Transverse colon (tissue), 4 donors: Measurements from ENCODE around the gene BHLHE41. TPM values are rescaled to one million over a fixed set of nuclear protein-coding genes. Genes with fewer than 3 reads are reported as not detected.

Experiments
- DNase-seq: peaks from one replicate; pipeline ENCODE4 v3.0.0-alpha.2; 2019
- H3K27ac ChIP-seq, 4 donors: fragments of 200-600 bp; sonication (generic); 2 replicates each; pipeline ENCODE4 v1.5.1; 2016 to 2018; ENCODE audit warnings: inconsistent platforms in 4 of 4
- H3K27me3 ChIP-seq: fragments of 200-600 bp; sonication (generic); 2 replicates; pipeline ENCODE4 v1.5.1; 2017; ENCODE audit warnings: inconsistent platforms
- H3K36me3 ChIP-seq, 4 donors: fragments of 200-600 bp; sonication (generic); 2 replicates each; pipeline ENCODE4 v1.5.1; 2017 to 2019; ENCODE audit warnings: inconsistent platforms in 4 of 4
- H3K4me1 ChIP-seq, 4 donors: fragments of 200-600 bp; sonication (generic); 2 replicates each; pipeline ENCODE4 v1.5.1; 2017 to 2020; ENCODE audit warnings: inconsistent platforms in 4 of 4
- H3K4me3 ChIP-seq, 4 donors: fragments of 200-600 bp; sonication (generic); 1 replicate in 1 of 4; 2 replicates in 3 of 4; pipeline versions ENCODE4 v1.5.1 to v1.6.1; 2017 to 2019; ENCODE audit warnings: inconsistent platforms in 4 of 4
- H3K9me3 ChIP-seq, 2 donors: fragments of 200-600 bp; sonication (generic); 2 replicates each; pipeline ENCODE4 v1.5.1; 2017 to 2019; ENCODE audit warnings: inconsistent platforms in 2 of 2
- EP300 ChIP-seq: sonication (generic); formaldehyde crosslinking; IDR thresholded peaks from one replicate; pipeline ENCODE4 v1.6.1; 2017; ENCODE audit warnings: antibody characterized with exemption, low read depth
- POLR2A ChIP-seq: fragments of 450-650 bp; IDR thresholded peaks from one replicate; pipeline ENCODE4 v1.6.1; 2016; ENCODE audit warnings: antibody characterized with exemption, mild to moderate bottlenecking, moderate library complexity
- POLR2AphosphoS5 ChIP-seq, 3 donors: sonication (generic); formaldehyde crosslinking; IDR thresholded peaks; one replicate each; pipeline ENCODE4 v1.6.1; 2016; ENCODE audit warnings: antibody characterized with exemption in 3 of 3
- WGBS, 2 donors: methylation state at CpG; one replicate each; pipeline ENCODE4 v1.1.5; 2018; ENCODE audit warnings: low coverage in 1 of 2; 5-methylcytosine and 5-hydroxymethylcytosine counted together
- in situ Hi-C, 4 donors: fragments of 200-750 bp; cut with MboI; loops; one replicate each; pipeline versions ENCODE4 v1.15.0 to v1.15.1; 2017; ENCODE audit warnings: low sequenced_read_pairs in 3 of 4, low pct_ligation_motif_present in 1 of 4, low pct_unique_long_range_greater_than_20kb in 1 of 4
- intact Hi-C: fragments of 100-400 bp; cut with DNase I; formaldehyde crosslinking; loops from one replicate; pipeline ENCODE4 v1.15.1; 2023; ENCODE audit warnings: low total_unique reads
- total RNA-seq, 4 donors: library from RNA; depleted of rRNA; stranded (reverse); fragments of >200 nt; gene quantifications; one replicate each; pipeline ENCODE4 v1.1.0, GENCODE V29; 2016
- TF ChIP-seq, protein P1 (sequence below), 5 experiments: fragments of 200-600 bp in 3 of 5; fragments of 450-650 bp in 2 of 5; sonication (generic) in 3 of 5; IDR thresholded peaks; 1 replicate in 2 of 5; 2 replicates in 3 of 5; pipeline ENCODE4 v1.5.1; 2016 to 2017; ENCODE audit warnings: antibody characterized with exemption in 5 of 5, inconsistent platforms in 3 of 5, mild to moderate bottlenecking in 2 of 5, moderate library complexity in 1 of 5

BHLHE41 gene
- total RNA-seq, 4 donors from 2014 or later = 12.2 to 22.8 (median 18.1) TPM; not detected in 1

DNA sequence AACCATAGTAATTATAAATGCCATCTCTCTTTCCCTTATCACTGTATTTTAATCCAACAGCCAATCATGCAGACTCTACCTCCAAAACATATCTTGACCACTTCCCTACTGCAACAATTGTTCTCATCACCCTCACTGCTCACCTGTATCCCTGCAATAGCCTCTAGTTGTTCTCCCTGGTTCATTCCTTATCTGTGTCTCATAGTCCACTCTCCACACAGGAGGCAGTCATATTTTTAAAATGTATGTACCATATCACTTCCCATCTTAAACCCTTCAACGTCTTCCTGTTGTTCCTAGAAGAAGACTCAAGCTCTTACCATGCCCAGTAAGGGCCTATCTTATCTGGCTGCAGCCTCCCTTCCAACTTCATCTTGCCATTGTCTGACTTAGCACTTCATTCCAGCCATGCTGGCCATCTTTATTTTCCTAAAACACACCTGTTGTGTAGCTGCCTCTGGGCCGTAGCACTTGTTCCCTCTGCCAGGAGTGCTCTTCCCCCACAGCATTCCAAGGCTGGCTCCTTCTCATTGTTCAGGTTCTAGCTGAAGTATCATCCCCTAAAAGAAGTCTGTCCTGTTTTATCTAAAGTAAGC, 27.8 kb upstream of the BHLHE41 start:
- Histone ChIP-seq H3K27ac (no peak overlapping the region), H3K4me1 (peaks cover 0 to 16% (median 2%) of the 10 kb centered on the region in 4 donors), H3K27me3 (no peaks in the 10 kb centered on the region), H3K36me3 (no peaks in the 10 kb centered on the region), H3K9me3 (no peaks in the 10 kb centered on the region), H3K4me3 (no peak overlapping the region)
- no peak for DNase-seq
- WGBS, 2 donors = 83 to 92% methylated on average over 2 of the region's 2 CpGs
- TF ChIP-seq POLR2AphosphoS5 (IDR thresholded peaks at IDR 0.05) = no peak
- TF ChIP-seq POLR2A = no peak
- TF ChIP-seq, protein P1, sequence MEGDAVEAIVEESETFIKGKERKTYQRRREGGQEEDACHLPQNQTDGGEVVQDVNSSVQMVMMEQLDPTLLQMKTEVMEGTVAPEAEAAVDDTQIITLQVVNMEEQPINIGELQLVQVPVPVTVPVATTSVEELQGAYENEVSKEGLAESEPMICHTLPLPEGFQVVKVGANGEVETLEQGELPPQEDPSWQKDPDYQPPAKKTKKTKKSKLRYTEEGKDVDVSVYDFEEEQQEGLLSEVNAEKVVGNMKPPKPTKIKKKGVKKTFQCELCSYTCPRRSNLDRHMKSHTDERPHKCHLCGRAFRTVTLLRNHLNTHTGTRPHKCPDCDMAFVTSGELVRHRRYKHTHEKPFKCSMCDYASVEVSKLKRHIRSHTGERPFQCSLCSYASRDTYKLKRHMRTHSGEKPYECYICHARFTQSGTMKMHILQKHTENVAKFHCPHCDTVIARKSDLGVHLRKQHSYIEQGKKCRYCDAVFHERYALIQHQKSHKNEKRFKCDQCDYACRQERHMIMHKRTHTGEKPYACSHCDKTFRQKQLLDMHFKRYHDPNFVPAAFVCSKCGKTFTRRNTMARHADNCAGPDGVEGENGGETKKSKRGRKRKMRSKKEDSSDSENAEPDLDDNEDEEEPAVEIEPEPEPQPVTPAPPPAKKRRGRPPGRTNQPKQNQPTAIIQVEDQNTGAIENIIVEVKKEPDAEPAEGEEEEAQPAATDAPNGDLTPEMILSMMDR (IDR thresholded peaks at IDR 0.05) = no peak
- in situ Hi-C loops (no loop called here), intact Hi-C loops (no loop called here)

DNA sequence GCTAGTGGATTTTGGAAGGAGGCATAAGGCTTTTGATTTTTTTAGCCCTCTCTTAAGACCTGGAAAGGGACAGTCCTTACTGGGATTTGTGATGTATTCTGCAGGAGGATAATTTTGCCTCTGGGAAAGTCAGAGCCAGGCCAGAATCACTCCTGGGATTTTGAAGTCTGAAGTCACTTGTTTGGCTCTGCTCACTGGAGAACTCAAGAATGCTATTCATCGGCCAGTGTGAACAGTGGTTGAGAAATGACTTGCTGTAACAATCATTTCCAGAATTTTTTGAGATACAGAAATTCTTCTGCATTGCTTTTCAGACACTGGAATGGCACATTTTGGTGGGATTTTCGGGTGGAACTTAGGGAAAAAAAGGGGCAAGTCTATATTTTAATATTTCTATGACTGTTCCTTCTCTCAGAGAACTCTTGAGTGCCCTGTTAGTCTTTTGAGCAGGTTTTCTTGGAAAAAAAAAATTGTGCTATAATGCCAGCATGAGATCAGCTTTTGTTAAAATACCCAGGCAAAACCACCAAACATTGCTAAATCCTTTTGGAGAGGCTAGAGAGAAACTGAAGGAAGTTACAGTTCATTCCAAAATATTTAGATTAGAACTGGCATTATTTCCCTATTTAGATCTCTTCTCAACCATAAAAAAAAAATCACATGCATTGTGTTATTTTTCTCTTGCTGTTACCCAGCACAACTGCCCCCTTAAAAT, 26.1 kb upstream of the BHLHE41 start:
- WGBS, 2 donors = 60 to 75% methylated on average over 2 of the region's 2 CpGs
- Histone ChIP-seq H3K27ac (peak overlapping the region in 1 of 4 donors; percentile 28), H3K27me3 (no peaks in the 10 kb centered on the region), H3K36me3 (no peaks in the 10 kb centered on the region), H3K4me3 (no peak overlapping the region), H3K4me1 (peaks cover 0 to 5% (median 0%) of the 10 kb centered on the region in 4 donors), H3K9me3 (no peaks in the 10 kb centered on the region)
- intact Hi-C loops = no loop called here
- in situ Hi-C loops = no loop called here
- TF ChIP-seq POLR2A (no peak), POLR2AphosphoS5 (IDR thresholded peaks at IDR 0.05) (no peak)
- TF ChIP-seq, protein P1 (IDR thresholded peaks at IDR 0.05) = no peak
- no peak for DNase-seq

DNA sequence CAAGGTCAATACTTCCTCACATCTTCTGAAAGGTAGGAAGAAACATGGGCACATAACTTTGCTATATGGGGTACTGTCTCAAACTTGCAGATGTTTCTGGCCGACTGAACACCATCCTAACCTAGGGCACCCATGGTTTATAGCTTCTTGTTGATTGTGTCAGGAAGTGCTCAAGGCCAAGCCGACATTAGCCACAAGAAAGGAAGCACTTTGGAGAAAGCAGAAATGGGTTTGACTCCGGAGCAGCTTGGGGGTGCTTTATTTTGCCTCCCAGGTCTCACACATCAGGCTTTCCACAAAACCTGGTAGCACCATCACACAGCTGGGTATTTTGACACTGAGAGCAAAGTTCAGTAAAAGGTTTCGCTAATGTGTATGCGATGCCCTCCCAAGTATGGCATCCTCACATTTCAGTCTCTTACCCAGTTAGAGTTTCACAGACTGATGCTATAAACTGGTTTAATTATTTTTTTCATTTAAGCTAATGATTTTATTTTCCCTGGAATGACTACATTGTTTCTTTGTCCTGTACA, 25.2 kb upstream of the BHLHE41 start:
- Histone ChIP-seq H3K4me3 (no peak overlapping the region), H3K4me1 (peaks cover 0 to 5% (median 0%) of the 10 kb centered on the region in 4 donors), H3K9me3 (no peaks in the 10 kb centered on the region), H3K36me3 (no peaks in the 10 kb centered on the region), H3K27ac (no peak overlapping the region), H3K27me3 (no peaks in the 10 kb centered on the region)
- no peak for DNase-seq
- 66 to 85% methylated on average over 3 to 5 of the region's 5 CpGs for WGBS, 2 donors
- intact Hi-C loops (no loop called here), in situ Hi-C loops (no loop called here)
- TF ChIP-seq, protein P1 (IDR thresholded peaks at IDR 0.05) = no peak
- TF ChIP-seq POLR2A (no peak), EP300 (no peak), POLR2AphosphoS5 (IDR thresholded peaks at IDR 0.05) (no peak)

DNA sequence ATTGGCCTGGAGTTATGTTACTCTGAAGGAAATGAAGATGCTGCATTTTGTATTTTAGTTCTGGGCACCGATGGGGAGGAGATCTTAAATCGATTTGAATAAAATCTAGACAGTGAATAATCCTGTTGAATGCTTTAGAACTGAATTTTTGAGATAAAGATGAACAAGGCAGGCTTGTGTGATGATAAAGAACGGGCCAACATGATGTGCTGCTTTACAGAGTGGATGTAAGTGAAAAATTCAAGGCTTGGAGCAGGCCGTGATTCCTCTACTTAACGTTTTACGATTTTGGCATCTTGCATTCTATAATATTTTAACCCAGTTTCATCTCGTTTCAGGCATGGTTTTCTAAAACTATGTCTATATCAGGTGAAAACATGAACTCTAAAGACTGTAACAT, 23.5 kb upstream of the BHLHE41 start:
- intact Hi-C loops = no loop called here
- DNase-seq = no peak
- Histone ChIP-seq H3K36me3 (no peaks in the 10 kb centered on the region), H3K27ac (no peak overlapping the region), H3K4me1 (no peaks in the 10 kb centered on the region), H3K4me3 (no peak overlapping the region), H3K27me3 (no peaks in the 10 kb centered on the region), H3K9me3 (no peaks in the 10 kb centered on the region)
- TF ChIP-seq, protein P1 (IDR thresholded peaks at IDR 0.05) = no peak
- TF ChIP-seq POLR2A (no peak), POLR2AphosphoS5 (IDR thresholded peaks at IDR 0.05) (no peak), EP300 (no peak)
- 82 to 85% methylated on average over 7 of the region's 7 CpGs for WGBS, 2 donors
- in situ Hi-C loops = no loop called here
